Adipose tissue (tissue), 3 donors: Measurements from ENCODE around the gene VPS54. TPM values are rescaled to one million over a fixed set of nuclear protein-coding genes. Genes with fewer than 3 reads are reported as not detected.

Experiments used
- H3K27ac ChIP-seq: one replicate; pipeline ENCODE4 v1.5.1; 2013; ENCODE audit warnings: low read depth, low read length
- WGBS, 3 donors: extraction: QIAGEN DNeasy Blood & Tissue Kit; methylation state at CpG; one replicate each; pipeline ENCODE4 v1.1.7; 2013; 5-methylcytosine and 5-hydroxymethylcytosine counted together
- polyA plus RNA-seq, 3 donors: library from polyadenylated mRNA; stranded (reverse); fragments of 200-250 nt; gene quantifications; one replicate each; pipeline ENCODE4 v1.2.3, GENCODE V29; 2013
- donor health status: healthy with polysubstance abuse.
- donor health status: Bipolar disorder and iron deficiency.
- donor health status: healthy.

Gene VPS54, protein sequence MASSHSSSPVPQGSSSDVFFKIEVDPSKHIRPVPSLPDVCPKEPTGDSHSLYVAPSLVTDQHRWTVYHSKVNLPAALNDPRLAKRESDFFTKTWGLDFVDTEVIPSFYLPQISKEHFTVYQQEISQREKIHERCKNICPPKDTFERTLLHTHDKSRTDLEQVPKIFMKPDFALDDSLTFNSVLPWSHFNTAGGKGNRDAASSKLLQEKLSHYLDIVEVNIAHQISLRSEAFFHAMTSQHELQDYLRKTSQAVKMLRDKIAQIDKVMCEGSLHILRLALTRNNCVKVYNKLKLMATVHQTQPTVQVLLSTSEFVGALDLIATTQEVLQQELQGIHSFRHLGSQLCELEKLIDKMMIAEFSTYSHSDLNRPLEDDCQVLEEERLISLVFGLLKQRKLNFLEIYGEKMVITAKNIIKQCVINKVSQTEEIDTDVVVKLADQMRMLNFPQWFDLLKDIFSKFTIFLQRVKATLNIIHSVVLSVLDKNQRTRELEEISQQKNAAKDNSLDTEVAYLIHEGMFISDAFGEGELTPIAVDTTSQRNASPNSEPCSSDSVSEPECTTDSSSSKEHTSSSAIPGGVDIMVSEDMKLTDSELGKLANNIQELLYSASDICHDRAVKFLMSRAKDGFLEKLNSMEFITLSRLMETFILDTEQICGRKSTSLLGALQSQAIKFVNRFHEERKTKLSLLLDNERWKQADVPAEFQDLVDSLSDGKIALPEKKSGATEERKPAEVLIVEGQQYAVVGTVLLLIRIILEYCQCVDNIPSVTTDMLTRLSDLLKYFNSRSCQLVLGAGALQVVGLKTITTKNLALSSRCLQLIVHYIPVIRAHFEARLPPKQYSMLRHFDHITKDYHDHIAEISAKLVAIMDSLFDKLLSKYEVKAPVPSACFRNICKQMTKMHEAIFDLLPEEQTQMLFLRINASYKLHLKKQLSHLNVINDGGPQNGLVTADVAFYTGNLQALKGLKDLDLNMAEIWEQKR
- 10 to 100 TPM; 10.6 to 17.0 (median 12.3) TPM for polyA plus RNA-seq

DNA sequence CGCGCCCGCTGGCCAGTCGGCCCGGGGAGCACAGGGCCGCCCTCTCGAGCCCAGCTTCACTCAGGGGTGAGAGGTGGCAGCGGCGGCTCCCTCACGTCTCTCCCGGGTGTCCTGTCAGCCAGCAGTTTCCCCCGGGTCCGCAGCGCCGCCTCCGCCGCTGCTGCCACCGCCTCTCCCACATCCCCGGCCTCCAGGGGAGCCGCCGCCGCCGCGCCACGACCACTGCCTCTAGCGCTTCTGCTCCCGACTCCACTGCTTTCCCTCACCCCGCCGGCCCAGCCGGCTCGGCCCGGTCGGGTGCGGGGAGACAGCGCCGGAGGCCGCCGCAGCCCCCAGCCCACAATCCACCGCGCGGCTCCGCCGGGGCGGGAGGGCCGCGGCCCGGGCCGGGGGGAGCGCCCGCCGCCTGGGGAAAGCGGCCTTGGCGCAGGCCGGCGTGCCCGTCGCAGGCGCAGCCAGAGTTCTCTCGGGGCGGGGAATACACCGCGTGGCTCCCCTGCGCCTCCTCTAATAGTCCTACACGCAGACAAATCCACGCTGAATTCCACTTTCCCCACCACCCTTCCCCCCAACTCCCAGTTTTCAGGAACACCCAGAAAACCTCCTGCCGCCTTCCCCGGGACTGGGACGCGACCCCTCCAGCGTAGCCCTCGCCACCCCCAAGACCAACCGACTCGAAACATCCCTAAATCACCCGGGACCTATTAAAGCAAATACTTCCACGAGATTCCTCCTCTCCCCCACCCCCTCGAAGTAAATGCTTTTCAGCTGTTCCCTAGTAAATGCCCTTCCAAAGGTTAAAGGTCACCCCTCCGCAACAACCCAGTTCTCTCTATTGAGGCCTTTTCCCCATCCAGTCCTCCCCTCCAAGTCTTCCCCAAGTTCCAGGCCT is at the start of gene VPS54:
TSS of gene VPS54 (minus strand) at position 346 of the 892 bp plus-strand sequence. CDS start 35,429 bp downstream, outside the sequence.
- peak within 1 kb of the TSS; percentile 96 for H3K27ac ChIP-seq
- 1 to 2% (median 2%) methylated on average over 64 to 77 of the region's 77 CpGs for WGBS, 3 donors

DNA sequence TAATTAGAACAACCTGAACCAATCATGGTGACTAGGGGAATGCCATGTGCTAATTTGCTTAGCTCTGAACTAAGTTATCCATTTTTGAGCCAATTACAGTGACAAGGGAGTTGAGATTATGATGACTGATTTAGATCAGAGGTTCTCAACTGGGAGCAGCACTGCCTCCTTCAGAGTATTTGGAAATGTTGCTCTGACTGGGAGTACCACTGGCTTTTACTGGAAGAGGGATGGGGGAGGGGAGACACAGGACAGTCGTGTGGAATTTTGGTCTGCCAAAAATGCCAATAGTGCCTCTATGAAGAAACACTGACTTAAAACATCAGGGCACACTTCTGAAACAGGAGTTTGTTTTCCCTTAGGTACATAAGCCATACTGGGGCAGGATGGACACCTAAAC is 48.1 kb upstream of the VPS54 start:
- 31 to 56% (median 44%) methylated on average over 1 of the region's 1 CpG for WGBS, 3 donors
- no peak overlapping the region for H3K27ac ChIP-seq

- no peak overlapping the region for H3K27ac ChIP-seq
- WGBS, 3 donors = 71 to 89% (median 85%) methylated on average over 6 of the region's 6 CpGs
These were observed 46.3 kb upstream of the VPS54 start for GRCh38 chr2:64065516-64065915.

DNA sequence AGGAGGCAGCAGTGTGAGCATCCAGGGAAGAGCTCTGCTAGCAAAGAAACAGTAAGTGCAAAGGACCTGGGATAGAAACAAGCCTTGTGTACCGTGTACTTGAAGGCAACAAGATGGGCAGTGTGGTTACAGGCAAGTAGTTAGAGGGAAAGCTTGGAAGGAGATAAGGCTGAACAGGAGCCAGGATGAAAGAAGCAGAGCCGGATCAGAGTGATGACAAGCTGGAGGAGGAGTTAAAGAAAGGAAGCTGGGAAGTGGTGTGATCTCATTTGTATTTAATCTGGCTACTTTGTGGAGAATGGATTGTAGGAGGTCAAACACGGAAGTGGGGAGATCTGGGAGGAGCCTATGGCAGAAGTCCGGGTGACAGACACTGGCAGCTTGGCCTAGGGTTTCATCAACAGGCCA is 44.7 kb upstream of the VPS54 start:
- H3K27ac ChIP-seq = no peak overlapping the region
- WGBS, 3 donors = 31 to 58% (median 49%) methylated on average over 4 of the region's 4 CpGs

GRCh38 chr2:64063454-64063853 is 44.2 kb upstream of the VPS54 start:
- WGBS, 3 donors = 46 to 82% (median 81%) methylated on average over 3 of the region's 3 CpGs
- no peak overlapping the region for H3K27ac ChIP-seq

GRCh38 chr2:64062840-64063239 is 43.6 kb upstream of the VPS54 start:
- no peak overlapping the region for H3K27ac ChIP-seq

- no peak overlapping the region for H3K27ac ChIP-seq
These were observed 40.0 kb upstream of the VPS54 start for GRCh38 chr2:64059270-64059669.

DNA sequence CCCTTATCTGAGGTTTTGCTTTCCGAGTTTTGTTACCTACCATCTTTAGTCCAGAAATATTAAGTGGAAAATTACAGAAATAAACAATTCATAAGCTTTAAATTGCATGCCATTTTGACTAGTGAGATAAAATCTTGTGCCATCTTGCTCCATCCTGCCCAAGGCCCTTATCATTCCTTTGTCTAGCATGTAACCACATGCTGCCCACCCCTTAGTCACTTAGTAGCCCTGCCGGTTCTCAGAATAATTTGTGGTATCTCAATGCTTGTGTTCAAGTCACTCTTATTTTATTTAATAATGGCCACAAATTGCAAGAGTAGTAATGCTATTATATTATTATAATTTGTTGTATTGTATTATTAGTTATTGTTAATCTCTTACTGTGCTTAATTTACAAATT is 36.8 kb upstream of the VPS54 start:
- H3K27ac ChIP-seq = no peak overlapping the region
- 89 to 90% (median 89%) methylated on average over 2 of the region's 2 CpGs for WGBS, 3 donors

- WGBS, 3 donors = 64 to 82% (median 73%) methylated on average over 4 of the region's 4 CpGs
- no peak overlapping the region for H3K27ac ChIP-seq
These were observed 35.1 kb upstream of the VPS54 start for GRCh38 chr2:64054161-64054915.

DNA sequence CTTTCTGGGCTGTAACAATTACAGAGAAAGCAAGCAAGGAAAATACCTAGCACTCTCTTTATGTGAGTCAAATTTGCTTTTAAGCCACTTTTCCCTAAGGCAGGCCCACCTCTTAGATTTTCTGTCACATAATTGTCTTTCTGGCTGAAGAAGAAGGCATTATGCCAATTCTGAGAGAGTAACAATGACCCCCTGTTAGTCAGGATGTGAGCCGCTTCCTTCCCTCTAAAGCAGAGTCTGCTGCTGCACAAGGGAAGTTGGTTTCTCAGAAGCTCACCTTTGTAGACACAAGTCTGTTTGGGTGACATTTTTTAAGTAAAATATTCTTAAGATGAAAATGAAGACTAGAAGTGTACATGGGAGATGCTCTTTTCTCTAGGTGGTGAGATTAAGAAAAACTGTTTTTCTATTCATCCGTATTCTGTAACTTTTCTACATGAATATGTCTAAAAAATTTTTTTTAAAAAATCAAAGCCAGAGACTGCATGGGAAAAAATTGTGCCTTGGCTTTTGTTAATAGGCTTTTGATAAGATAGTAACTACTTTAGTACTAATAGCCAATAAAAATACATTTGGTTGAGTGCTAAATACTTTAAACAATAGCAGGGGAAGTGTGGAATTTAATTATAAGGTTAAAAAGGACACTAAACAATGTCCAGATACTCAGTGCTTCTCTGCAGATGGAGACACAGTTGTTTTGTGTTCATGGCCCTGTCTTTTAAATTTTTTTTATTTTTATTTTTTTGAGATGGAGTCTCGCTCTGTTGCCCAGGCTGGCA is 33.4 kb upstream of the VPS54 start:
- 47 to 84% (median 67%) methylated on average over 3 of the region's 3 CpGs for WGBS, 3 donors
- H3K27ac ChIP-seq = no peak overlapping the region

- H3K27ac ChIP-seq = no peak overlapping the region
- WGBS, 3 donors = 2 to 9% (median 3%) methylated on average over 3 of the region's 3 CpGs
These were observed 30.5 kb upstream of the VPS54 start for GRCh38 chr2:64049633-64050220.

- no peak overlapping the region for H3K27ac ChIP-seq
- 95 to 99% (median 97%) methylated on average over 2 of the region's 2 CpGs for WGBS, 3 donors
These were observed 26.7 kb upstream of the VPS54 start for GRCh38 chr2:64045938-64046337.

DNA sequence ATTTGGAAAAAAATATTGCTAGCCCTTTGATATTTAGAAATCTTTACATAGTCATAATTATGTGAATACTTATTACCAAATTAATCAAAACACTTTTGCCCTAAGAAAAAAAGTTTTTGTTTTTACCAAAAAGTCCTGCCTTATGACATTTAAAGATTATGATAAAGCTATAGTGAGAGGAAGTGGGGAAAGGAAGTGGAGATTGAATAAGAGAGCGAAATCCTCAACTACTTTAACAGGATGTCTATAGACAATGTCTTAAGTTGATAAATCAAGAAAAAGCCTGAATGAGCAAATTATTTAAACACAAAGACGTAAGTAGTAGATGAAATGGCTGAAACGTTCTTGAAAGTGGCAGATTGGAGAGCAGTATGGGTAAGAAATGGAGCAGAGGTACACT is 20.9 kb upstream of the VPS54 start:
- 39 to 72% (median 47%) methylated on average over 3 of the region's 3 CpGs for WGBS, 3 donors
- H3K27ac ChIP-seq = no peak overlapping the region

- H3K27ac ChIP-seq = no peak overlapping the region
- 62 to 68% (median 64%) methylated on average over 5 of the region's 5 CpGs for WGBS, 3 donors
These were observed 16.9 kb upstream of the VPS54 start for GRCh38 chr2:64036034-64036705.

DNA sequence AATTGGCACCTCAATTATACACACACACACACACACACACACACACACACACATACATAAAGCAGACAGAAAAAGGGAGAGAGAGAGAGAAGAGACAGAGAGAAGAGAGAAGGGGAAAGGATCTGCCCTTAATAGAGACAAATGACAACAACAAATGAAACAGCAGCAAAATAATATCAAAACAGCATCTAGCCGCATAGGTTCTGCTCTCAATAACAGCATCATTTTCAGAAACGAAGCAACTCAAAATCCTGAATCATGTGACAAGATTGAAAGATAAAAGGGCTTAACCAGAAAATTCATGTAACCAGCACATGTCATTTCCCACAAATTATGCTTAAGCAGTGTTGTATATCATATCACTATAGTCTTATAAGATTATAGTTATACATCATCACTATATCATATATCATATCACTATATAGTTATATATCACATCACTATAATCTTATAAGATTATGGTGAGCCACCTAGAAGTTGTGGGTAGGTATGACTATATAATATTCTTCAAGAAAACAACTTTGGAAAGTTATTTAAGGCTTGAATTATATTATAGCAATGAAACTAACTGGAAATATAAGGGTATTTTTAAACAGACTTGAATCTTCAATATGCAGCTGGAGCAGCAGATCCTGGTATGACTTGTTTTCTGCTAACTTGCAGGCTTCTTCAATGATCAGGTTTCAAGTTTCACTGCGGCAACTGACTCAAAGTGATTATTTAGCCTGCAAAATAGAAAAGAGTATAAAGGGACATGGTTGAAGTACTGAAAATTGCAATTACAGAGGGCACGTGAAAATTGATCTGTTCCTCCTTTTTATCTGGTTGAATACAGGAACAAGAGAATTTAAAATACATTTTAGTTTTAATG is 16.1 kb upstream of the VPS54 start:
- 60 to 71% (median 71%) methylated on average over 4 of the region's 4 CpGs for WGBS, 3 donors
- H3K27ac ChIP-seq = no peak overlapping the region
